ENCODE data around the gene MAP2K3.
"Not testable (repeated sequence)": the region's sequence is repeated elsewhere in the genome, so short reads cannot be mapped to it uniquely, and the experiment has no call there.

MAP2K3 gene

GRCh38 chr17:21296097-21297025, 11.8 kb downstream of the MAP2K3 start:
- no peak for DNase-seq (ENCODE audit: low read depth, low spot score)

- no peak for DNase-seq (ENCODE audit: low read depth, low spot score)
Observed at GRCh38 chr17:21297026-21297520, 12.6 kb downstream of the MAP2K3 start.

GRCh38 chr17:21297597-21297996, 13.1 kb downstream of the MAP2K3 start:
- DNase-seq (ENCODE audit: low read depth, low spot score), result no peak

GRCh38 chr17:21298056-21298982, 13.8 kb downstream of the MAP2K3 start:
- DNase-seq (ENCODE audit: low read depth, low spot score), result no peak

GRCh38 chr17:21298983-21299519, 14.5 kb downstream of the MAP2K3 start:
- DNase-seq (ENCODE audit: low read depth, low spot score), result no peak

GRCh38 chr17:21299981-21300600, 15.6 kb downstream of the MAP2K3 start:
- DNase-seq (ENCODE audit: low read depth, low spot score), result no peak

GRCh38 chr17:21300601-21301571, 16.4 kb downstream of the MAP2K3 start:
- no peak for DNase-seq (ENCODE audit: low read depth, low spot score)

- DNase-seq (ENCODE audit: low read depth, low spot score), result no peak
Observed at GRCh38 chr17:21301593-21302550, 17.4 kb downstream of the MAP2K3 start.

- DNase-seq (ENCODE audit: low read depth, low spot score), result no peak
Observed at GRCh38 chr17:21302711-21303425, 18.4 kb downstream of the MAP2K3 start.

GRCh38 chr17:21303441-21304065, 19.0 kb downstream of the MAP2K3 start:
- DNase-seq (ENCODE audit: low read depth, low spot score), result no peak

GRCh38 chr17:21304091-21304490, 19.6 kb downstream of the MAP2K3 start:
- no peak for DNase-seq (ENCODE audit: low read depth, low spot score)

GRCh38 chr17:21304551-21305151, 20.1 kb downstream of the MAP2K3 start:
- not testable (repeated sequence) for DNase-seq (ENCODE audit: low read depth, low spot score)

- DNase-seq (ENCODE audit: low read depth, low spot score), result not testable (repeated sequence)
Observed at GRCh38 chr17:21305431-21306180, 21.1 kb downstream of the MAP2K3 start.

- not testable (repeated sequence) for DNase-seq (ENCODE audit: low read depth, low spot score)
Observed at GRCh38 chr17:21306611-21307272, 22.2 kb downstream of the MAP2K3 start.

- not testable (repeated sequence) for DNase-seq (ENCODE audit: low read depth, low spot score)
Observed at GRCh38 chr17:21307273-21307625, 22.7 kb downstream of the MAP2K3 start.

- not testable (repeated sequence) for DNase-seq (ENCODE audit: low read depth, low spot score)
Observed at GRCh38 chr17:21308931-21309381, 24.4 kb downstream of the MAP2K3 start.
